HG03460 (cell line): ENCODE data around the gene ABHD17B.

Experiments used
- ATAC-seq: cut with Tn5 transposase; IDR thresholded peaks from one replicate; pipeline ENCODE4 v1.9.1; 2021; ENCODE audit not compliant: unreplicated experiment

The ABHD17B gene

GRCh38 chr9:71879644-71880174 is 31.3 kb downstream of the ABHD17B start:
- ATAC-seq: no peak

GRCh38 chr9:71878327-71879274 is 32.4 kb downstream of the ABHD17B start:
- no peak for ATAC-seq

GRCh38 chr9:71876829-71877228 is 34.2 kb downstream of the ABHD17B start:
- no peak for ATAC-seq

GRCh38 chr9:71876106-71876505 is 34.9 kb downstream of the ABHD17B start:
- no peak for ATAC-seq

GRCh38 chr9:71875345-71875744 is 35.6 kb downstream of the ABHD17B start:
- ATAC-seq: no peak

GRCh38 chr9:71863631-71864030 is 47.4 kb downstream of the ABHD17B start:
- no peak for ATAC-seq

- ATAC-seq: no peak
Observed at GRCh38 chr9:71861618-71862017, 49.4 kb downstream of the ABHD17B start.

GRCh38 chr9:71859939-71860338 is 51.1 kb downstream of the ABHD17B start:
- no peak for ATAC-seq

- peak; percentile 79 for ATAC-seq
Observed at GRCh38 chr9:71858812-71859211, 52.2 kb downstream of the ABHD17B start.

GRCh38 chr9:71858102-71858798 is 52.7 kb downstream of the ABHD17B start:
- ATAC-seq: peak; percentile 9

GRCh38 chr9:71857159-71857558 is 53.8 kb downstream of the ABHD17B start:
- no peak for ATAC-seq

- ATAC-seq: no peak
Observed at GRCh38 chr9:71854811-71855210, 56.2 kb downstream of the ABHD17B start.

GRCh38 chr9:71853084-71853483 is 57.9 kb downstream of the ABHD17B start:
- ATAC-seq: no peak

GRCh38 chr9:71850996-71851395 is 60.0 kb downstream of the ABHD17B start:
- ATAC-seq: no peak

GRCh38 chr9:71847892-71848291 is 63.1 kb downstream of the ABHD17B start:
- ATAC-seq: no peak

GRCh38 chr9:71844808-71845207 is 66.2 kb downstream of the ABHD17B start:
- no peak for ATAC-seq

GRCh38 chr9:71839668-71840067 is 71.3 kb downstream of the ABHD17B start:
- no peak for ATAC-seq

- ATAC-seq: no peak
Observed at GRCh38 chr9:71835596-71835995, 75.4 kb downstream of the ABHD17B start.

- ATAC-seq: no peak
Observed at GRCh38 chr9:71830929-71831328, 80.1 kb downstream of the ABHD17B start.

- no peak for ATAC-seq
Observed at GRCh38 chr9:71830153-71830552, 80.8 kb downstream of the ABHD17B start.

- ATAC-seq: no peak
Observed at GRCh38 chr9:71826279-71826678, 84.7 kb downstream of the ABHD17B start.

- no peak for ATAC-seq
Observed at GRCh38 chr9:71824257-71824656, 86.7 kb downstream of the ABHD17B start.
